H9 (cell line): ENCODE results near the gene KLC4. TPM values are rescaled to one million over a fixed set of nuclear protein-coding genes. Genes with fewer than 3 reads are reported as not detected.

Experiments
- DNase-seq: peaks from one replicate; pipeline ENCODE4 v3.0.0-alpha.2; 2017
- H2AFZ ChIP-seq: one replicate; pipeline ENCODE4 v1.6.1; 2013; ENCODE audit warnings: mild to moderate bottlenecking, low read length, control low read depth, moderate library complexity
- H2AK5ac ChIP-seq: 2 replicates; pipeline ENCODE4 v1.6.1; 2013; ENCODE audit warnings: low read length, control low read depth, mixed read lengths; ENCODE audit not compliant: insufficient read length
- H2BK120ac ChIP-seq: one replicate; pipeline ENCODE4 v1.6.1; 2013; ENCODE audit warnings: low read depth, mild to moderate bottlenecking, low read length, control low read depth, inconsistent platforms; ENCODE audit not compliant: poor library complexity, severe bottlenecking
- H2BK12ac ChIP-seq: 2 replicates; pipeline ENCODE4 v1.6.1; 2013; ENCODE audit warnings: low read length, control low read depth, mixed read lengths, low read depth; ENCODE audit not compliant: insufficient read length
- H2BK15ac ChIP-seq: 2 replicates; pipeline ENCODE4 v1.6.1; 2013; ENCODE audit warnings: low read depth, low read length, control low read depth
- H2BK20ac ChIP-seq: one replicate; pipeline ENCODE4 v1.6.1; 2013; ENCODE audit warnings: low read depth, mild to moderate bottlenecking, low read length, control low read depth, inconsistent platforms; ENCODE audit not compliant: poor library complexity, severe bottlenecking
- H2BK5ac ChIP-seq: 2 replicates; pipeline ENCODE4 v1.6.1; 2013; ENCODE audit warnings: low read length, control low read depth, mixed read lengths; ENCODE audit not compliant: insufficient read length
- H3K14ac ChIP-seq: 2 replicates; pipeline ENCODE4 v1.6.1; 2013; ENCODE audit warnings: low read length, control low read depth; ENCODE audit not compliant: insufficient read depth
- H3K18ac ChIP-seq: 2 replicates; pipeline ENCODE4 v1.6.1; 2013; ENCODE audit warnings: low read depth, mild to moderate bottlenecking, mixed read lengths, low read length, control low read depth; ENCODE audit not compliant: insufficient read length
- H3K23ac ChIP-seq: 2 replicates; pipeline ENCODE4 v1.6.1; 2013; ENCODE audit warnings: low read length, control low read depth, mixed read lengths, low read depth; ENCODE audit not compliant: insufficient read length
- H3K23me2 ChIP-seq: 2 replicates; pipeline ENCODE4 v1.6.1; 2013; ENCODE audit warnings: low read depth, mild to moderate bottlenecking, mixed read lengths, low read length, control low read depth; ENCODE audit not compliant: insufficient read length, poor library complexity, severe bottlenecking
- H3K27ac ChIP-seq: 2 replicates; pipeline ENCODE4 v1.5.1; 2013; ENCODE audit warnings: low read length, control low read depth, mixed read lengths, low read depth; ENCODE audit not compliant: insufficient read length
- H3K27me3 ChIP-seq: 2 replicates; pipeline ENCODE4 v1.6.1; 2013; ENCODE audit warnings: low read length, control low read depth, inconsistent platforms; ENCODE audit not compliant: insufficient read depth
- H3K4ac ChIP-seq: 2 replicates; pipeline ENCODE4 v1.6.1; 2013; ENCODE audit warnings: low read depth, mild to moderate bottlenecking, control low read depth, inconsistent platforms, low read length, moderate library complexity
- H3K4me1 ChIP-seq: 2 replicates; pipeline ENCODE4 v1.6.1; 2013; ENCODE audit warnings: low read length, control low read depth, inconsistent platforms; ENCODE audit not compliant: insufficient read depth
- H3K4me2 ChIP-seq: 2 replicates; pipeline ENCODE4 v1.6.1; 2013; ENCODE audit warnings: low read length, control low read depth, mixed read lengths; ENCODE audit not compliant: insufficient read length, insufficient read depth
- H3K56ac ChIP-seq: 2 replicates; pipeline ENCODE4 v1.6.1; 2013; ENCODE audit warnings: low read depth, mild to moderate bottlenecking, mixed read lengths, low read length, control low read depth; ENCODE audit not compliant: insufficient read length
- H3K79me1 ChIP-seq: 2 replicates; pipeline ENCODE4 v1.6.1; 2013; ENCODE audit warnings: low read depth, mild to moderate bottlenecking, moderate library complexity, low read length, control low read depth, inconsistent platforms; ENCODE audit not compliant: insufficient read depth, poor library complexity, severe bottlenecking
- H3K79me2 ChIP-seq: 2 replicates; pipeline ENCODE4 v1.6.1; 2013; ENCODE audit warnings: low read length, control low read depth, inconsistent platforms; ENCODE audit not compliant: insufficient read depth
- H3K9ac ChIP-seq: 2 replicates; pipeline ENCODE4 v1.6.1; 2013; ENCODE audit warnings: low read length, control low read depth, mixed read lengths; ENCODE audit not compliant: insufficient read length; ENCODE audit errors: extremely low read depth
- H3K9me3 ChIP-seq: one replicate; pipeline ENCODE4 v1.6.1; 2013; ENCODE audit warnings: low read depth, low read length, inconsistent platforms; ENCODE audit not compliant: control insufficient read depth
- H3T11ph ChIP-seq: one replicate; pipeline ENCODE4 v1.6.1; 2013; ENCODE audit warnings: mild to moderate bottlenecking, low read length, control low read depth, inconsistent platforms
- H4K20me1 ChIP-seq: one replicate; pipeline ENCODE4 v1.6.1; 2013; ENCODE audit not compliant: control insufficient read depth, insufficient read length, insufficient read depth
- H4K5ac ChIP-seq: 2 replicates; pipeline ENCODE4 v1.6.1; 2013; ENCODE audit warnings: low read depth, mild to moderate bottlenecking, mixed read lengths, low read length, control low read depth; ENCODE audit not compliant: insufficient read length
- H4K8ac ChIP-seq: replicated peaks from 2 replicates; pipeline ENCODE4 v1.6.1; 2013; ENCODE audit warnings: low read length, control low read depth, mixed read lengths, low read depth; ENCODE audit not compliant: insufficient read length
- H4K91ac ChIP-seq: 2 replicates; pipeline ENCODE4 v1.6.1; 2013; ENCODE audit warnings: low read depth, mild to moderate bottlenecking, moderate library complexity, mixed read lengths, low read length, control low read depth; ENCODE audit not compliant: insufficient read length
- H3K27ac Mint-ChIP-seq, 3 experiments: 2 replicates in 2 of 3; 3 replicates in 1 of 3; pipeline ENCODE4 v1.8.0; 2020 to 2021; ENCODE audit warnings: mixed read lengths in 3 of 3, mild to moderate bottlenecking in 1 of 3, moderate library complexity in 1 of 3
- H3K27me3 Mint-ChIP-seq: 2 replicates; pipeline ENCODE4 v1.8.0; 2021; ENCODE audit warnings: low read depth, mild to moderate bottlenecking, moderate library complexity, mixed read lengths
- H3K36me3 Mint-ChIP-seq, 3 experiments: 2 replicates in 2 of 3; 3 replicates in 1 of 3; pipeline ENCODE4 v1.8.0; 2020 to 2021; ENCODE audit warnings: low read depth in 3 of 3, mixed read lengths in 3 of 3; ENCODE audit not compliant: insufficient read depth in 1 of 3
- H3K4me1 Mint-ChIP-seq, 2 experiments: 2 replicates each; pipeline ENCODE4 v1.8.0; 2020; ENCODE audit warnings: mixed read lengths in 2 of 2
- H3K4me3 Mint-ChIP-seq, 2 experiments: 2 replicates in 1 of 2; 3 replicates in 1 of 2; pipeline ENCODE4 v1.8.0; 2020 to 2021; ENCODE audit warnings: mild to moderate bottlenecking in 2 of 2, mixed read lengths in 2 of 2, moderate library complexity in 1 of 2
- H3K9me3 Mint-ChIP-seq, 2 experiments: 2 replicates in 1 of 2; 3 replicates in 1 of 2; pipeline ENCODE4 v1.8.0; 2020; ENCODE audit warnings: mild to moderate bottlenecking in 2 of 2, mixed read lengths in 2 of 2, moderate library complexity in 1 of 2
- WGBS: extraction: QIAGEN DNeasy Blood & Tissue Kit; methylation state at CpG from one replicate; pipeline ENCODE4 v1.1.7; 2013; ENCODE audit warnings: missing lambda C conversion rate, low lambda C conversion rate, mixed read lengths; ENCODE audit not compliant: insufficient read length; ENCODE audit errors: extremely low coverage; 5-methylcytosine and 5-hydroxymethylcytosine counted together
- total RNA-seq: library from RNA; stranded (reverse); gene quantifications from 2 replicates; pipeline ENCODE4 v1.2.1, GENCODE V29; 2021
- TF ChIP-seq, protein P1 (sequence below): fragments of 200-600 bp; sonication (generic); conservative IDR thresholded peaks from 3 replicates; pipeline ENCODE4 v1.8.0; 2021; ENCODE audit warnings: antibody characterized with exemption, mild to moderate bottlenecking

Gene KLC4
- total RNA-seq, 1 experiment from 2014 or later, result 29.7 TPM

DNA sequence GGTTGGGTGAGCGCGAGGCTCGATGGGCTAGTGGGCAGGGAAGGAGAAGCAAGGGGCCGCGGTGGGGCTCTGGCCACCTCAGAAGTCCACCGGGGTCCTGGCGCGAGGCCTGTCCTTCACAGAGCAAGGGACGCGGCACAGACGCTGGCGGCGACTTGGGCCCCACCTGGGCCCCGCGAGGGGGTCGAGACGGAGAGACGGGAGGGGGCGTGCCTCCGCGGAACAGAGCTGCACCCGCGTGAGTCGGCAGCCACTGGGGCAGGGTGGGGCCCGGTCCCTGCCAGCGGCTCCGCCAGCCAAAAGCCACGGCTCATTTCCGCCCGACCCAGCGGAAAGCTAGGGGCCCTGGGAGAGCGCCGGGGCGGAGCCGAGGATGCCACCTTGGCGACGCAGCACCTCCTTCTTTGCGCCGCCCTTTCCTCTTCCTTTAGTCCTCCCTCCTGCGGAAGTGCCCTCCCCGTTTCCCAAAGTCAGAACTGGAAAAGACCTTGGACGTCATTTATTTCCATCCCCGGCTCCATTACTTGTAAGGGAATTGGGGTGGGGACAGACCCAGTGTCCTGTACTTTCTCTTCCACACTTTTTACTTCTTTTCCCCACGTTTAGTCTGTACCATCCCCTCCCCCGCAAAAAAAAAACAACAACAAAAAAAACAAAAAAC, 5.8 kb upstream of the KLC4 start, which contains the start of gene CUL7:
Gene CUL7 (minus strand): TSS at position 307 of the 661 bp plus-strand sequence. CDS start 1,063 bp downstream, outside the sequence.
- no peak within 1 kb of the TSS for H4K8ac ChIP-seq
- H3K56ac ChIP-seq, result no peak within 1 kb of the TSS
- H2AK5ac ChIP-seq, result no peak within 1 kb of the TSS
- H3K14ac ChIP-seq, result peak within 1 kb of the TSS; percentile 85
- H2BK15ac ChIP-seq, result no peak within 1 kb of the TSS
- Mint-ChIP-seq H3K27me3 (no peaks in the 10 kb centered on the region; the same call in 1 of the 2 replicates), H3K27ac (peak within 1 kb of the TSS; percentile 92 to 98 (median 97)), H3K4me1 (peaks cover 30 to 31% of the 10 kb centered on the region in 2 experiments), H3K4me3 (peak within 1 kb of the TSS; percentile 94), H3K9me3 (peaks cover 0 to 3% of the 10 kb centered on the region in 2 experiments; a peak in 1 of 5 replicates), H3K36me3 (peaks cover 32 to 57% (median 56%) of the 10 kb centered on the region in 3 experiments)
- no peak within 1 kb of the TSS for H3K23ac ChIP-seq
- peak within 1 kb of the TSS; percentile 72 for H3K9ac ChIP-seq
- no peak within 1 kb of the TSS for H2BK20ac ChIP-seq
- no peak within 1 kb of the TSS for H2BK120ac ChIP-seq
- TF ChIP-seq, protein P1, sequence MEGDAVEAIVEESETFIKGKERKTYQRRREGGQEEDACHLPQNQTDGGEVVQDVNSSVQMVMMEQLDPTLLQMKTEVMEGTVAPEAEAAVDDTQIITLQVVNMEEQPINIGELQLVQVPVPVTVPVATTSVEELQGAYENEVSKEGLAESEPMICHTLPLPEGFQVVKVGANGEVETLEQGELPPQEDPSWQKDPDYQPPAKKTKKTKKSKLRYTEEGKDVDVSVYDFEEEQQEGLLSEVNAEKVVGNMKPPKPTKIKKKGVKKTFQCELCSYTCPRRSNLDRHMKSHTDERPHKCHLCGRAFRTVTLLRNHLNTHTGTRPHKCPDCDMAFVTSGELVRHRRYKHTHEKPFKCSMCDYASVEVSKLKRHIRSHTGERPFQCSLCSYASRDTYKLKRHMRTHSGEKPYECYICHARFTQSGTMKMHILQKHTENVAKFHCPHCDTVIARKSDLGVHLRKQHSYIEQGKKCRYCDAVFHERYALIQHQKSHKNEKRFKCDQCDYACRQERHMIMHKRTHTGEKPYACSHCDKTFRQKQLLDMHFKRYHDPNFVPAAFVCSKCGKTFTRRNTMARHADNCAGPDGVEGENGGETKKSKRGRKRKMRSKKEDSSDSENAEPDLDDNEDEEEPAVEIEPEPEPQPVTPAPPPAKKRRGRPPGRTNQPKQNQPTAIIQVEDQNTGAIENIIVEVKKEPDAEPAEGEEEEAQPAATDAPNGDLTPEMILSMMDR, result no peak
- 0 out of 2 replicates have a peak, but pooled peaks cover 4% of the 10 kb centered on the region for H3K4me1 ChIP-seq
- no peak within 1 kb of the TSS for H2BK12ac ChIP-seq
- H3K23me2 ChIP-seq, result peaks cover 7% of the 10 kb centered on the region
- H3K4me2 ChIP-seq, result peak within 1 kb of the TSS; percentile 52
- WGBS, result 100% methylated on average over 1 of the region's 45 CpGs
- no peaks in the 10 kb centered on the region for H3K27me3 ChIP-seq
- H3K9me3 ChIP-seq, result no peaks in the 10 kb centered on the region
- H4K91ac ChIP-seq, result no peak within 1 kb of the TSS
- no peak within 1 kb of the TSS for H4K5ac ChIP-seq
- H4K20me1 ChIP-seq, result no peaks in the 10 kb centered on the region
- H2AFZ ChIP-seq, result no peak within 1 kb of the TSS
- no peak within 1 kb of the TSS for H2BK5ac ChIP-seq
- no peak within 1 kb of the TSS for H3T11ph ChIP-seq
- DNase-seq, result peak; percentile 91
- H3K79me1 ChIP-seq, result peaks cover 2% of the 10 kb centered on the region
- peak within 1 kb of the TSS; percentile 52 for H3K18ac ChIP-seq
- peaks cover 7% of the 10 kb centered on the region; the same call in 1 of the 2 replicates for H3K79me2 ChIP-seq
- no peak within 1 kb of the TSS for H3K27ac ChIP-seq
- no peak within 1 kb of the TSS; the same call in 1 of the 2 replicates for H3K4ac ChIP-seq
